SW 1271 (cell line): ENCODE measurements around the gene BCAS3.

Experiments used
- DNase-seq, 2 experiments: peaks; one replicate each; lab custom pipeline; 2025; lab: John Stamatoyannopoulos, UW

Gene BCAS3

GRCh38 chr17:60675997-60676396, 1.7 kb upstream of the BCAS3 start:
- DNase-seq, result no peak

- DNase-seq, result no peak
These were observed 818 bp upstream of the BCAS3 start for GRCh38 chr17:60676758-60677307.

- no peak for DNase-seq
These were observed 430 bp downstream of the BCAS3 start for GRCh38 chr17:60678118-60678444.

GRCh38 chr17:60679287-60679686, 1.6 kb downstream of the BCAS3 start:
- DNase-seq, result no peak

- no peak for DNase-seq
These were observed 3.1 kb downstream of the BCAS3 start for GRCh38 chr17:60680754-60681153.

GRCh38 chr17:60685437-60685836, 7.8 kb downstream of the BCAS3 start:
- DNase-seq, result no peak

GRCh38 chr17:60695960-60696359, 18.3 kb downstream of the BCAS3 start:
- no peak for DNase-seq

- no peak for DNase-seq
These were observed 21.4 kb downstream of the BCAS3 start for GRCh38 chr17:60699090-60699489.

GRCh38 chr17:60704170-60704569, 26.5 kb downstream of the BCAS3 start:
- DNase-seq, result no peak

GRCh38 chr17:60712675-60713074, 35.0 kb downstream of the BCAS3 start:
- DNase-seq, result no peak

- DNase-seq, result no peak
These were observed 36.0 kb downstream of the BCAS3 start for GRCh38 chr17:60713608-60714007.

- DNase-seq, result no peak
These were observed 39.1 kb downstream of the BCAS3 start for GRCh38 chr17:60716766-60717165.

- no peak for DNase-seq
These were observed 40.2 kb downstream of the BCAS3 start for GRCh38 chr17:60717814-60718213.

GRCh38 chr17:60720763-60721531, 43.3 kb downstream of the BCAS3 start:
- DNase-seq, result peak in 1 of 2 experiments; percentile 50

- no peak for DNase-seq
These were observed 47.0 kb downstream of the BCAS3 start for GRCh38 chr17:60724647-60725046.

GRCh38 chr17:60729854-60730253, 52.2 kb downstream of the BCAS3 start:
- no peak for DNase-seq

- DNase-seq, result no peak
These were observed 52.6 kb downstream of the BCAS3 start for GRCh38 chr17:60730273-60730672.

GRCh38 chr17:60738287-60738686, 60.6 kb downstream of the BCAS3 start:
- DNase-seq, result no peak

GRCh38 chr17:60740584-60740983, 62.9 kb downstream of the BCAS3 start:
- no peak for DNase-seq

- no peak for DNase-seq
These were observed 63.4 kb downstream of the BCAS3 start for GRCh38 chr17:60741031-60741430.

GRCh38 chr17:60743282-60743681, 65.6 kb downstream of the BCAS3 start:
- no peak for DNase-seq

GRCh38 chr17:60743799-60744198, 66.1 kb downstream of the BCAS3 start:
- DNase-seq, result peak in 1 of 2 experiments; percentile 20

- no peak for DNase-seq
These were observed 66.8 kb downstream of the BCAS3 start for GRCh38 chr17:60744355-60744966.

GRCh38 chr17:60745544-60745943, 67.9 kb downstream of the BCAS3 start:
- DNase-seq, result no peak
